GM18951 (cell line): Measurements from ENCODE around the gene RASA2.

Experiments
- POLR2A ChIP-seq: IDR thresholded peaks from 4 replicates; pipeline ENCODE4 v1.6.1; 2011; ENCODE audit warnings: mild to moderate bottlenecking; ENCODE audit not compliant: insufficient read length, insufficient read depth; ENCODE audit errors: extremely low read depth
- in situ Hi-C: fragments of 300-500 bp; cut with MboI; formaldehyde crosslinking; loops from one replicate; pipeline ENCODE4 v1.12.0; 2022; ENCODE audit warnings: low sequenced_read_pairs, mixed read lengths, inconsistent platforms; ENCODE audit not compliant: unreplicated experiment

Gene RASA2

GRCh38 chr3:141646760-141647561, 160.1 kb downstream of the RASA2 start:
- in situ Hi-C loops, result no loop called here

GRCh38 chr3:141647562-141647915, 160.7 kb downstream of the RASA2 start:
- in situ Hi-C loops, result no loop called here
- no peak for TF ChIP-seq POLR2A

More at GRCh38 chr3:141646760-141647561, 160.1 kb downstream of the RASA2 start:
- no peak for TF ChIP-seq POLR2A

GRCh38 chr3:141648055-141648910, 161.5 kb downstream of the RASA2 start:
- in situ Hi-C loops, result no loop called here
- no peak for TF ChIP-seq POLR2A

- in situ Hi-C loops, result no loop called here
- TF ChIP-seq POLR2A, result no peak
These were observed 163.0 kb downstream of the RASA2 start for GRCh38 chr3:141649871-141650270.

GRCh38 chr3:141650783-141651182, 164.0 kb downstream of the RASA2 start:
- in situ Hi-C loops, result no loop called here
- no peak for TF ChIP-seq POLR2A

GRCh38 chr3:141651409-141651808, 164.6 kb downstream of the RASA2 start:
- in situ Hi-C loops, result no loop called here
- no peak for TF ChIP-seq POLR2A

GRCh38 chr3:141652349-141652748, 165.5 kb downstream of the RASA2 start:
- no peak for TF ChIP-seq POLR2A
- in situ Hi-C loops, result no loop called here

GRCh38 chr3:141653847-141654246, 167.0 kb downstream of the RASA2 start:
- no peak for TF ChIP-seq POLR2A
- in situ Hi-C loops, result no loop called here

GRCh38 chr3:141655801-141656200, 169.0 kb downstream of the RASA2 start:
- in situ Hi-C loops, result no loop called here
- no peak for TF ChIP-seq POLR2A

- in situ Hi-C loops, result no loop called here
- no peak for TF ChIP-seq POLR2A
These were observed 169.9 kb downstream of the RASA2 start for GRCh38 chr3:141656771-141657170.

GRCh38 chr3:141657516-141657915, 170.7 kb downstream of the RASA2 start:
- no peak for TF ChIP-seq POLR2A
- in situ Hi-C loops, result no loop called here

GRCh38 chr3:141659821-141660613, 173.2 kb downstream of the RASA2 start:
- TF ChIP-seq POLR2A, result no peak
- in situ Hi-C loops, result no loop called here

- no peak for TF ChIP-seq POLR2A
- in situ Hi-C loops, result no loop called here
These were observed 173.8 kb downstream of the RASA2 start for GRCh38 chr3:141660614-141660947.
